GM18870 (cell line): Measurements from ENCODE around the gene PTRHD1.
A peak's percentile ranks its signal among the peaks of the same experiment; 100 is the strongest.

Experiments used
- ATAC-seq: cut with Tn5 transposase; IDR thresholded peaks from one replicate; pipeline ENCODE4 v1.9.1; 2021; ENCODE audit warnings: moderate library complexity; ENCODE audit not compliant: unreplicated experiment

Gene PTRHD1

DNA sequence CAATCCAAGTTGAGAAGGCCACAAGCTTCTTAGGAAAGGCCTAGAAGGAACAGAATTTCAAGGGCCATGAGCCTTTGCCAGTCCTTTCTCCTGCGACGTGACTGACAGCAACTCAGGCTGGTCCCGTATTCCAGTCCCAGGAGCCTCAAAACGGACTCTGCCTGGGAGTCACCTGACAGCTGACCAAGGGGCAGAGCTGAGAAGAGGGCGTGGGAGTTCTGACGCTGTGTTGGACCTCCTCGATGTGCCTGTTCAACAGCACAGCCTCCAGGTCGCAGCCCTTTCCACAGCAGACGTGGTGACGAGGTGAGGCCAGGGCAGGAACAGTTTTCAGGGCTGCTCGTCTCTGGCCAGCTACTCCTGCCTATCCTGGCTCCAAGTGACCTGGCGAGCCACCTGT, 37.6 kb upstream of the PTRHD1 start:
- ATAC-seq: no peak

DNA sequence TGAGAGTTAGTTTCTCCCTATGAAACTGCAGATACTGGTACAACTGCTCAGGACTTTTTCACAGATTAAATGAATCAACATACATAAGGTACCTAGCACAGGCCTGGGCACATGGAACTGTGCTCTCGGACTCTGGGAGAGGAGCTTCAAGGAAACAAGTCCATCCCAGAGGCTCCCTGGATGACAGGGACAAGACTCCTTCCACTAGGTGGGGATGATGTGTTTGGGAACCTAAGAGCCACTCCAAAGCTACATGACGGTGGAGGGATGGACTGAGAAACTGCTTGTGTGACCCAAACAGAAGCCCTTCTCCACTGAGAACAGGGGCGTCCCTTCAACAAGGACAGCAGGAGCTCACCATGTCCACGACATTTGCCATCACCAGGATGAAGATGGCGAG, 37.2 kb upstream of the PTRHD1 start:
- ATAC-seq: no peak

DNA sequence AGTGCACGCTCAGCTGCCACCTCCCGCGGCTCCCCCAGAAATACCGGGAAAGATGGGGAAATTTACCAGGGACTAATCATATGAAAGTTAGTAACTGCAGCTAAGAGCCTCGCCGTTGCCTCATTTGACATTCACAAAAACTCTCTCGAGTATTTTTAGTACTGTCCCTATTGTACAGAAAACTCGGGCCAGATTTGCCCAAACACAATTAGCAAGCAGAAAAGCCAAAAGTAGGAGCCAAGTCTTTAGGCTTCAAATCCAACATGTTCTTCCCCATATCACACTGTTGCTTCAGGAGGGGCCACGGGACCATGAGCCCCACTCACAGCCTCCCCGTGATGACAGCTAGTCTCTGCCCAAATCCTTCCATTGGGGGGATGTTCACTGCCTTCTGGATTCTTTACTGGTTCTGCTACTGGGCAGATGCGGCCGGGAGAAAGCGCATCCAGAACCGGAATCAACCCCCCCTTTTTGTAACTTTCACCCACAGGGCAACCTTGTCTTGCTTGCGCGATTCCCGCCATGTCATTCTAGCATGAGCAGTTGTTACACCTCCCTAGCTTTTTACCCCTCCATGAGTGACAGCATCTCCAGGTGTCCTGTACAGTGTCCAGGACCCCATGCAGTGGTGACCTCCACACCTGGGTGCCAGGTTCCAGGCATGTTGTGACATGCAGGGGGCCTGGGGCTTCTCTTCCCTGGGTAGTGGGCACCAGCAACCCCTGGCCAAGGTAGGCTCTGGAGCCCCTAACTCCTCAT, 35.2 kb upstream of the PTRHD1 start:
- ATAC-seq: no peak

DNA sequence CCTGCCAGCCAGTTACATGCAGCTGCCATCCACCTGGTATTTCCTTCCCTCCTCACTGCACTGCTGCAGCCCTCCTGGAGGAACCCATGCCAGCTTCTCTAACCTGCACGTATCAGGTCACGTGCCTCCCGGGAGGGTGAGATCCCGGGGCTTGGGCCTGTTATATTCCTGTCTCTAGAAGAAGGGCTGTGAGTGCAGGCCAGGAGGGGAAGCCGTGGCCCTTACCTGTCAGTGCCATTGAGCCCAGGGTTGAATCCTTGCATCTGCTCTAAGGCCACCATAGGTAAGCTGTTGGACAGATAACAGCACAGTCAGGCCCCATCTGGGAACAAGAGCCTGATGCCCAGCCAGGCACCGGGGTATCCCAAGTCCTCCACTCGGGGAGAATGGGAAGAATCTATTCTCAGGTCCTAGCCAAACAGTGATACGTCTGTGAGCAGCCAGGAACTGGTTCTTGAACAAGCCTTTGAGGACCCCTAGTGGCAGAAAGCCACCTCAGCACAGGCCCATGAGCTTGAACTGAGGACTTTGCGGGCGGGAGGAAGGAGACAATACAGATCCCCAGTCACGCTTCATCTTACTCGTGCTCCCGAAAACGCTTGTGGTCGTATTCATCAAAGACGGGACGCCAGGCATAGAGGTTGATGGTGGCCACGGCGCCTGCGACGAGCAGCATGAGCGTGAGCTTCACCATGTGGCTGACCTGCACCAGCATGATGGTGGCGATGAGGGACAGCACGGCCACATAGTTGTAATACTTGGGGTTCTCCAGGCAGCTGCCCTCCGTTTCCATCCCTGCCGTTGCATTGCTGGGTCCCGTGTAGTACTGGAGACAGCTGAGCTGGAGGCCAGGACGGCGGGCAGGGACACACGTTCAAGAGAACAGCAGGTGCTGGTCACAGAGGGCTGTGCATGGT, 34.4 kb upstream of the PTRHD1 start:
- peak; percentile 57 for ATAC-seq

DNA sequence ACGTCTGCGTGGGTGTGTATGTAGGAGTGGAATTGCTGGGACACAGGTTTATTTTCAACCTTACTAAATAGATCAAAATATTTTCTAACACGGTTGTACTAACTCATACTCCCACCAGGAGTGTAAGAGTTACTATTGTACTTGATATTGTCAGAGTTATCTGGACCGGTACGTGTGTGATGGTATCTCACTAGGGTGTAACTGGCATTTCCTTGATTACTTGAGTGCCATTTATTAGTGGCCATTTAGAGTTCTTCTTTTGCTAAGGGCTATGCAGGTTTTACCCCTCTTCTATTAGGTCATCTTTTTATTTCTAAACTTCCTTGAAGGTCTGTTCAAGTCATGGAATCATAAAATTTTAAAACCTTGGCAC, 33.6 kb upstream of the PTRHD1 start:
- no peak for ATAC-seq

DNA sequence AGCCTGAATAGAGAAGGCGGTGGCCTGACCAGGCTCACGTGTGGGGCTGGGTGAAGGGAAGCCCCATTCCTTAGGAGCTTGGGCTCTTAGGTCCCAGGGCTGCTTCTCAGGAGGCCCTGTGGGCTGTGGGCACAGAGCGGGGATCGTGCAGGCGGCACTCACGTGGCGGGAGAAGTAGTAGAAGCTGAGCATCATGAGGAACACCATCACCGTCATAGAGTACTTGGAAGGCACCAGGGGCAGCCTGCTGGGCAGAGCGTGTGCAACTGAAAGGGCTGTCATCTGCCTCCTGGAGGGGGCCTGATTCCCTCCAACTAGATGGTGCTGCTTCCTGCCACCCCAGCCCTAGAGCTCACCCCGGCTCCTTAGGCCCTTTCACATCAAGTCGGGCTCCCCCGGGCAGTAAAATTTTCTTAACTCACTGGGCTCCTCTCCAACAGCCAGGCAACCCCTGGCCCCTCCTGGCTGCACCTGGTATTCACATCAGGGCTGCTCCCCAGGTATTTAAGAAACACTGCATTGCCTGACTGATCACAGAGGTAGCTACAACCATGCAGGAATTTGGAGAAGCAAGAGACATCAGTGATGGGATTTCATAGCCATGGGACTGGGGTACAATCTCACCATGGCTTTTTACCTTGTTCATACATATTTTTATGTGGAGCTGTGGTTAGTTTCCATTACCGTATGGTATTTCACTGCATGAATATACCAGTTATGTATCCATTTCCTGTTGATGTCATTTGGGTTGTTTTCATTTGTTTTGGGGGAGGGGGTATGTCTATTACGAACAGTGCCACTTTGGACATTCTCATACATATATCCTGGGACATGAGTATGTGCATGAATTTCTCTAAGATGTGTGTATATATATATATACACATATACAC, 32.9 kb upstream of the PTRHD1 start:
- ATAC-seq: no peak

DNA sequence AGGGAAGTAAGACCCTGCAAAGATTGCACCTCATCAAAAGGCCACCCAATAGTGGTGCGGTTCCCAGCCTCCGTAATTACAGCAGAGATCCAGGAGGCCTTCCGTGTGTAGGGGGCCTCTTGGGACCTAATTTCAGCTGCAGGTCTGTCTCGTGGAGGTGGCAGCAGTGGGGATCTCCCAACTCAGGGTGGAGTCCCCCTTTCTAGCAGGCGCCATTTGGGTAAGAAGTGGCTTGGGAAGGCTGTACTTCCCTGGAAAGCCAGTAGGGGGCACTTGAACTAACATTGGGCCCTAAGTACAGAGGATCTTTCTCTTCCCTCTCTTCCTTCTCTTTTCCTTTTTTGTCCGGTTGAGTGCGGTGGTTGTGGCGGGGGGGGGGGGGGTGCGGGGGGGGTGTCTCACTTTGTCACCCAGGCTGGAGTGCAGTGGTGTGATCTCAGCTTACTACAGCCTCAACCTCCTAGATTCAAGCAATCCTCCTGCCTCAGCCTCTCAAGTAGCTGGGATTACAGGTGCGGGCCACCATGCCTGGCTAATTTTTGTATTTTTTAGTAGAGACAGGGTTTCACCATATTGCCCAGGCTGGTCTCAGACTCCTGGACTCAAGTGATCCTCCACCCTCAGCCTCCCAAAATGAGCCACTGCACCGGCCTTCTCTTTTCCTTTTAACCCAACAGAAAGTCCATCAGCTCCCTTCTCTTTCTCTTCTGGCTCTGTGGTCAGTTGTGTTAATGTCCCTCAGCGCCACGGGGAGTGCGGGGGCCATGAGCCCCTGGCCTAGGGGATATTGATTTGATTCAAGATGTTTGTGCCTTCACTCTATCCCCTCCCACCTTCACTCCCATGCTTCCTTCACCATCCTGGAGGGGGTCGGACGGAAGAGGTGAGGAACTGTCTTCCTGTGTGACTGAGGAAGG, 32.0 kb upstream of the PTRHD1 start:
- no peak for ATAC-seq

DNA sequence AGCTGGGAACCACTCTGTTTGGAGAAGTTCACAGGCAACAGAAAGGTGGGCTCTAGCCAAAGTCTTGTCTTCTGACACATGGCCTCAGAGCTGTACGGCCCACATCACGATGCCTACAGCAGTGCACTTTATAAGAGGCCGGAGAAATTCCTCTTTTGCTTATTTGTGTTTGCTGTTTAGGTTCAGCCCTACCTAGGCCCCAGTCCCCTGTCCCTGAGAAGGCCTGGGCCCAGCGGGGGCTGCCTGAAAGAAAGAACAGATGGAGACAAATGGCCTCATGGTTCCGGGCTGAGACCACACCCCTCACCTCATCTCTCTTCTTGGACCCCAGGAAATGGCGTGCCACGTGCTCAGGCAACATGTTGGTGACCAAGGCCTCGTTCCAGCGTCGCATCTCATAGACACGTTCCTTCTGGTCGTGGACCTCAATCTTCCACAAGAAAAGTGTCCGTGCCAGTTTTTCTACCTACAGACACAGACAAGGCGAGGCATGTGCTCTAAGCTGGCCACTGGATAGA, 30.9 kb upstream of the PTRHD1 start:
- ATAC-seq: no peak

DNA sequence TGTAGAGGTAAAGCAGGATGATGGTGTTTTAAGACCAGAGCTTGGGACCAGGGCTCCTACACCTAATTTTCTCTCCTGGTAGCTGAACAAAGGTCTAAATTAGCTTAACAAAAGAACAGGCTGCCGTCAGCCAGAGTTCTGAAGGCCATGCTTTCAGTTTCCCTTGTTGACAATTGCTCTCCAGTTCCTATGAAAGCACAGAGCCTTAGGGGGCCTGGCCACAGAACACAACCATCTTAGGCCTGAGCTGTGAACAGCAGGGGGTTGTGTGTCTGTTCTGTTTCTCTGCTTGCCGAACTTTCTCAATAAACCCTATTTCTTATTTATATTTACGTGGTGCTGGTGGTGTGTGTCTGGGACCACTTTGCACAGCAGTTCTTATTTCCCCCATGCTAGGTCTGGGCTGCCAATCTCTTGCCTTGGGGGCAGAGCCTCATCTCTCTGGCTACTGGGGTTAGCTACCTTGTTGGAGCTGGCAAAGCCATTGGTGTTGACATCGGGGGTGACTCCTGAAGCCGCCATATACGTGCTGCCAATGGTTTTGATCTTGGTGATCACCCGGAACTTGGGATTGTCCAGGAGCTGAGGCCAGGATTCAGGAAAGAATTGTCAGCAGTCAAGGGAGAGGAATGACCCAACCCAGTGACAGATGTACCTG, 29.0 kb upstream of the PTRHD1 start:
- no peak for ATAC-seq

DNA sequence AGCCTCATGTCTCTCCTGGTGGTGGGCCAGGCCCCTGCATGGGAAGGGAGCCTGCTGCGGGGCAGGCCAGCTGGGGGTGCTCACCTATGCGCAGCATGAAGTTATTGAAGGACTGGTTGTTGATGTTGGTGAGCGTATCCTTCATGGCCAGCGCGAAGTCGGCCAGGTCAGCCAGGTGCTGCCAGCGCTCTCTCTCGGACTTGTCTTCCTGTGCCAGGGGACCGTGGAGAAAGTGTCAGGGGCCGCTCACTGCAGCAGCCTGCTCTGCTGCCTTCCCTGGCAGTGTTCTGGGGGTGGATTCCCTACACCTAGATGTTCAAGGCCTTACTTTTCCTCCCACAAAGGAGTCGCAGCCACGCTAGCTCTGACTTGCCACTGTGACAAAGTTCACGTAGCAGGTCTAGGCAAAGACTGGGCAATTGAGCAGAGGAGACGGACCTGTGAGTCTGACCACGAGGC, 28.3 kb upstream of the PTRHD1 start:
- ATAC-seq: no peak

DNA sequence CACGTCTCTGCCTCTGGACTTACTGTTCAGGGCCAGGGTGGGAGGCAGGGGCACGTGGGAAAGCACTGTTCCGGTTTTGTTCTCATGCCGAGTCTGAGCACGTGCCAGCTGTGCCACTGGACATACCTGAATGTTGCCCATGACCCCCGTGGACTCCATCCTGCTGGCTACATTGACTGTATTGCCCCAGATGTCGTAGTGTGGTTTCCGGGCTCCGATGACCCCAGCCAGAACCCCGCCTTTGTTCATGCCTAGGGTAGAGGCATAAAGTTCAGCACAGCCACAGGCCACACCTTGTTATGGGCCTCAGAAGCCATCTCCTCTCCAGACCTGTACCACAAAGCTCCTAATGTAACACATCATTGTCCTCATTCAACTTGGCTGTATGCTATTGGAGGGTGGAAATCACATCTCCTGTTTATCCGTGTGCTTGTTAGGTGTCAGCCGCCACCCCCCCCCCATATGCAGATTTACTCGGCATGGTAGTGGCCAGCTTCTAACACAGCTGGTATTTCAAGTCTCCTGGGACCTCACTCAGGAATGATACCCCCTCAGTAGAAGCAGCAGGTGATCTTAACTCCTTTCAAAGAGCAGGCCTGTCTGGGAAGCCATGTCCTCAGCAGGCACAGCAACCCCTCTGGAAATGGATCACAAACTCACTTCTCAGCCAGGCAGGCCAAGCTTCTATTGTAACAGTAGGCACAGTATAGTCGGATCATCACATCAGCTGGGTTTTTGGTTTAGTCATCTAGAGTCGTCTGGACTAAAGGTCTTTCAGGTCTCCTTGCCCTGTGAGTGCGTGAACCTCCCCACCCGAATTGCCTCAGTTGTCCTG, 27.6 kb upstream of the PTRHD1 start:
- ATAC-seq: no peak

DNA sequence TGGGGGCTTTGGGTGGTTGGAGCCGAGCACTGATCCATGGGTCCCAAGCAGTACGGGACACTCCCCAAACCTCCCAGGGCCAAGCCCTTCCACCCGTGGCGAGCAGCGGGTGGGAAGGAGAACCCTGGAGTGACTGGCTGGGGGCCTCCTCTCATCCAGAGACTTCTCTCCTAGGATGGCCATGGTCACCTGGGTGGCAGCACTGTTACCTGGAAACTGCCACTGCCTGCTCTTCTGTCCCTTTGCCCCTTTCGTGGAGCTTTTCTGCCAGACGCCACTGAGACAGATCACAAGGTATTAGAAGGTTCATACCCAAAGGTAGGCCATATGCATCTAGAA, 27.0 kb upstream of the PTRHD1 start:
- ATAC-seq: no peak

DNA sequence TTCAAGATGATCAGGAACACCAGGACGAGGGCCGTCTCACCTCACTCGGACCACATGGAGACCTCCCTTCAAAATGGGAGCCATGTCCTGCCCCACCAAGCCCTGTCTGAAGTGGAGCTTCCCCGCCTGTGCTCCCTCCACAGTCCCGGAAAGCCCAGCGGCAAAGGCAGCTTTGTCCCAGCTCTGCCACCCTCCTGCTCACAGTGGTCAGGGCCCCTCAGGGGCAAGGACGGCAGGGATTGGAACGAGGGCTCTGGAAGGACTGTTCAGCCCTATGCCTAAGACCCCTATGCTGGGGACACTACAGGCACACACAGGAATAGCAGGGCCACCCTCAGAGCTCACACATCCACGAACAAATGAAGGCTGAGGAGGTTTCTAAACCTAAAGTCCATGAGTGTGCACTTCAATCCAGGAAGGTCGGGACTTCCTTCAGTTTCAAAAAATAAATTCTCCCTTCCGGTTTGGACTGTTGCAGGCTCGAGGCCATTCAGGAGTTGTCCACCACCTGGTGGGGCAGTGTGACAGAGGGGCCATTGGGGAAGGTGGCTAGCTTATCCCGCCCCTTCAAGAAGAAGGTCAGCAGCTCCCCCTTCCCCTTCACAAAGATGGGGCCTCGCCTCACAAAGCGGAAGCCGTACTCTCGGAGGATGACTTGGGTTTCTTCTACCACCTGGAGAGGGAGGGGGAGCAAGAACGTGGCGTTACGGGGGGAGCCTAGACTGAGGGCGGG, 26.4 kb upstream of the PTRHD1 start:
- ATAC-seq: no peak

DNA sequence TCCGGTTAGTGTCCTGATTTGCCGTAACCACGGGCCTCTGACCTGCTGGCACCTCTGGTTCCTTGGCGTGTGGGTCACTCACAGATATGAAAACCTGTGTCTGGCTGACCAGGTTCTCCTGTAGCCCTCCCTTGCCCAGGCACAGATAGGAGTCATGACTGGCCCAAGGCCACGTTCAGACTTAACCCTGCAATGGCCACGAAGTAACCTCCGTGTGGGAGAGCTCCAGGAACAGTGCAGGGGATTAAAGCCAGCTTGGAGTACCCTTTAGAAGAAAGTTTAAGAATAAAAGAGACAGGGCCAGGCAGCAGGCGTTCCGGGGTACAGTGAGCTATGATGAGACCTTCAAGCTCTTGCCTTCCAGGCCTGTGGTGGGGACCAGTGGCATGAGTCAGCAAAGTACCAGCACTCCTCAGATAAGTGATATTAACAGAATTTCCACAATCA, 25.6 kb upstream of the PTRHD1 start:
- ATAC-seq: no peak

DNA sequence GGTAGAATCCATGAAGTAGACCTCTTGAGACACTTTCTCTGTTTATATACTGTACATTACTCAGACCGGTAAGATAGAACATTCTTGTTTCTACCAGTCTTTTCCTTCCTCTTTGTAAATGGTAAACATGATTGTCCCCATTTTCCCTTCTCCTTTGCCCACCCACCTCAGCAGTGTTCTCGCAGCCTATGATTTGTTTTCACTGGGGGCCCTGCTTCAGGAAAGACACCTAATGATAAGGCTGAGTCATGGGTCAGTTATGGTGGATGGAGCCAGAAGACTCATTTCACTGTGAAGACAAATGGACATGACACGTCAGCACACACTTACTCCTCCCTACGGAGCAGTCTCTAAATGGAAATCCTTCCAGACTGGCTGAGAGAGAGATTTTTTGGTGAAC, 23.7 kb upstream of the PTRHD1 start:
- no peak for ATAC-seq

DNA sequence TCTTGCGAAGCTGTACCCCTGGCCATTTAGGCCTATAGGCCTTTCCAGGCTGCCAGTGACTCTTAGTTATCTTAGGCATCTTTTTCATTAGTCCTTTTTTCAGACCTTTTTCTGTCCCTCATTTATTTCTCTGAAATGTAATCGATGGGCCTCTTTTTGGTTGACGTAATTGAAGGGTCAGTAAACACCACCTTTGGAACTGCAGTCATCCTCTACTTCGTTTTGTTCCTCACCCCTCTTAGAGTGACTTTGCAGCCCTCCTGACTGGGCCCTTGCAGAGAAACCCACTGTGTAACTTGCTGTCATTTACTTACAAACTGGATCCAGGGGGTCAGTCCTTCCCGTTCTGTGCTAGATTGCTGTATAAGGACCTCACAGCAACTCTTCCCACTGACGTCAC, 23.2 kb upstream of the PTRHD1 start:
- no peak for ATAC-seq

DNA sequence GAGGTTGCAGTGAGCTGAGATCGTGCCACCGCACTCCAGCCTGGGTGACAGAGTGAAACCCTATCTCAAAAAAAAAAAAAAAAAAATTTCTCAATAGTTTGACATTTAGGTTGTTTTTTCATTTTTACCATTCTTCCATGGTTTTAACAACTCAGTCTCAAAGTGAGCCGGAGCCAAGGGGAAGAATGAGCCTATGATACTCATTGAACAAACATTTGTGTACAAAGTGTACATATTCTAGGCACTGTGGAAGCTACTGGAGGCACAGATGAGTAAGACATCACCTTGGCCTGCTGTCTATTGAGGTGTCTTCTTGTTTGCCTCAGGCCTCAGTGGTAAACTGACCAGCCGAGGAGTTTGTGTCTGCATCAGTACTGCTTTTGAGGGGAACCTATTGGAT, 22.0 kb upstream of the PTRHD1 start:
- ATAC-seq: no peak

DNA sequence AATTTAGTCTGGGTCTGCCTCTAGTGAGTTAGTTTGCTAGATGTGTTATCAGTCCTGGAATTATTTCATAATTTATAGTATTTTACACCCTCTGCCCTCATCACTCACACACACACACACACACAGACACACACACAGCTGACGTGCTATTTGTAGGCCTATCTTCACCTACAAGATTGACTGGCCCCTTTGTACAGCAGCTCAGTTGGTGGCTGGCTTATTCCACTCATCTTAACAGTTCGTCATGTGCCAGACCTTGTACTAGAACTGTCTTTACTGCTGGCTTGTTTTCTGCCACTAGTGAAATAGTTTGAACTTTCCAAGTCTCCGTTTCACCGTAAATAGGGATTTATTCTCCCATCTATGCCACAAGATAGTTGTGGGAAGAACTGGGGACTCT, 21.3 kb upstream of the PTRHD1 start:
- ATAC-seq: no peak
